ENCODE data around the gene GATAD2B.
"Not testable (repeated sequence)": the region's sequence is repeated elsewhere in the genome, so short reads cannot be mapped to it uniquely, and the experiment has no call there.

Gene GATAD2B

GRCh38 chr1:153775458-153776327, 147.1 kb downstream of the GATAD2B start:
- peak; percentile 19 to 20 for DNase-seq

- DNase-seq: no peak
Observed at GRCh38 chr1:153774780-153775457, 147.9 kb downstream of the GATAD2B start, which contains the start of gene SLC27A3. SLC27A3 (plus strand) TSS chr1:153775407; CDS start chr1:153775498, 91 bp downstream.

- peak in 1 of 2 donors; percentile 39 for DNase-seq
Observed at GRCh38 chr1:153774026-153774595, 148.7 kb downstream of the GATAD2B start.

- DNase-seq: peak in 1 of 2 donors; percentile 30
Observed at GRCh38 chr1:153773096-153773921, 149.5 kb downstream of the GATAD2B start.

- no peak for DNase-seq
Observed at GRCh38 chr1:153771841-153772593, 150.8 kb downstream of the GATAD2B start.

GRCh38 chr1:153771261-153771660, 151.5 kb downstream of the GATAD2B start:
- DNase-seq: no peak

GRCh38 chr1:153770797-153771196, 152.0 kb downstream of the GATAD2B start:
- no peak for DNase-seq

GRCh38 chr1:153769221-153769620, 153.6 kb downstream of the GATAD2B start:
- DNase-seq: no peak

- no peak for DNase-seq
Observed at GRCh38 chr1:153768316-153769181, 154.2 kb downstream of the GATAD2B start.

GRCh38 chr1:153767519-153767918, 155.3 kb downstream of the GATAD2B start:
- DNase-seq: no peak

- DNase-seq: not testable (repeated sequence)
Observed at GRCh38 chr1:153766663-153767062, 156.1 kb downstream of the GATAD2B start.

- no peak for DNase-seq
Observed at GRCh38 chr1:153764310-153764709, 158.5 kb downstream of the GATAD2B start.

GRCh38 chr1:153763365-153764225, 159.2 kb downstream of the GATAD2B start:
- no peak for DNase-seq

- DNase-seq: no peak
Observed at GRCh38 chr1:153760440-153760839, 162.3 kb downstream of the GATAD2B start.

Measured in bone marrow (tissue), 2 donors.